ENCODE measurements around the gene RFXANK. TPM values are rescaled to one million over a fixed set of nuclear protein-coding genes. Genes with fewer than 3 reads are reported as not detected.
A peak's percentile ranks its signal among the peaks of the same experiment; 100 is the strongest.

RFXANK gene
- total and polyA plus RNA-seq, 9 of the 15 experiments (the other 6 are each of a cell fraction or from before 2014, with no cell fraction given), result 68.6 to 181 (median 150) TPM

- peaks cover 4% of the 10 kb centered on the region; the same call in 1 of the 2 replicates for H4K20me1 ChIP-seq (replicated peaks; ENCODE audit: control insufficient read depth, insufficient read depth, low read length)
- peak overlapping the region; percentile 26 to 94; a peak in 3 of 4 replicates for H3K9ac ChIP-seq (ENCODE audit: insufficient read depth in 1 of 2, low read depth in 2 of 2, low read length in 2 of 2)
- H3K27me3 ChIP-seq (ENCODE audit: control insufficient read depth in 2 of 2, insufficient read depth in 2 of 2, low read length in 2 of 2), result peaks cover 5 to 48% of the 10 kb centered on the region in 2 experiments; a peak in 3 of 5 replicates
- peak; percentile 96 to 97 (median 96) for DNase-seq (ENCODE audit: extremely low read depth in 1 of 4, low spot score in 3 of 4)
- intact Hi-C loops (cut with micrococcal nuclease) (loop anchor here (1.0 kb wide), 2 partner anchors 33 to 79 kb away; partner anchors contain the start of genes BORCS8 and RFXANK), in situ Hi-C loops (cut with MboI) (no loop called here)
- peak overlapping the region; percentile 90 for H2AFZ ChIP-seq (ENCODE audit: low read depth, low read length)
- H3K9me3 ChIP-seq (replicated peaks; ENCODE audit: control insufficient read depth, insufficient read depth, low read depth, low read length), result no peaks in the 10 kb centered on the region
- peaks cover 3 to 25% of the 10 kb centered on the region in 2 experiments; a peak in 4 of 5 replicates for H3K4me1 ChIP-seq (replicated peaks in 1 of 2; ENCODE audit: control insufficient read depth in 2 of 2, insufficient read depth in 2 of 2, low read length in 2 of 2)
- peak overlapping the region; percentile 53 for H3K4me2 ChIP-seq (ENCODE audit: insufficient read depth, low read length)
- no peaks in the 10 kb centered on the region for H3K36me3 ChIP-seq (ENCODE audit: control insufficient read depth, insufficient read depth, low read length)
- CTCF ChIA-PET (ENCODE audit: low intra/inter-chr PET ratio), result interaction anchor here (0.5 to 2.2 kb wide), 6 partner anchors 39 to 81 kb away, joined by 3 to 12 read pairs (median 4); no protein-coding TSS in a partner anchor
- BruUV-seq (replicated peaks), result no TSS peak
- peak; percentile 96 for ATAC-seq
- H3K4me3 ChIP-seq, result peak overlapping the region; percentile 37
- peak; percentile 96 for FAIRE-seq
- H3K79me2 ChIP-seq (ENCODE audit: control insufficient read depth, insufficient read depth, low read length), result no peaks in the 10 kb centered on the region
- POLR2A ChIA-PET, result interaction anchor here (0.6 to 1.3 kb wide), 8 partner anchors 10 to 484 kb away, joined by 3 to 6 read pairs (median 3); partner anchors contain the start of gene NR2C2AP
- no peaks in the 10 kb centered on the region for H3K9me1 ChIP-seq (ENCODE audit: control insufficient read depth, insufficient read depth, low read length)
- no peak overlapping the region for H3K27ac ChIP-seq (ENCODE audit: extremely low read depth, low read depth, low read length)
- under 1% methylated on average over 59 of the region's 59 CpGs for WGBS (ENCODE audit: insufficient coverage, low coverage, missing lambda C conversion rate)
- TF ChIP-seq ZNF224 (CRISPR knock-in tag; IDR thresholded peaks at IDR 0.05), result peak; percentile 87; the same call in 1 of the 2 replicates
- TF ChIP-seq ID3 (CRISPR knock-in tag; IDR thresholded peaks at IDR 0.05), result no peak
- TF ChIP-seq ID3 (tag; IDR thresholded peaks at IDR 0.05), result peak; percentile 89
- no peak for TF ChIP-seq ZNF324 (CRISPR knock-in tag; IDR thresholded peaks at IDR 0.05)
- TF ChIP-seq SREBF2 (CRISPR knock-in tag; IDR thresholded peaks at IDR 0.05), result no peak
- no peak for TF ChIP-seq FOXK1 (CRISPR knock-in tag; IDR thresholded peaks at IDR 0.05; ENCODE audit: borderline replicate concordance)
- TF ChIP-seq KLF16 (IDR thresholded peaks at IDR 0.05), result peak; percentile 24; the same call in 1 of the 2 replicates
- TF ChIP-seq ARID2 (IDR thresholded peaks at IDR 0.05), result no peak
- TF ChIP-seq CREM (IDR thresholded peaks at IDR 0.05; ENCODE audit: low read depth), result peak; percentile 78
- TF ChIP-seq MITF (IDR thresholded peaks at IDR 0.05), result 0 out of 2 replicates have a peak, but pooled peaks have one; percentile 10
- TF ChIP-seq ZNF436 (CRISPR knock-in tag; IDR thresholded peaks at IDR 0.05), result no peak
- TF ChIP-seq VEZF1 (CRISPR knock-in tag; IDR thresholded peaks at IDR 0.05), result peak; percentile 60
- no peak for TF ChIP-seq ZNF77 (CRISPR knock-in tag; IDR thresholded peaks at IDR 0.05)
- peak; percentile 66; the same call in 1 of the 2 replicates for TF ChIP-seq ZBTB9 (CRISPR knock-in tag; IDR thresholded peaks at IDR 0.05)
- TF ChIP-seq ZNF76 (CRISPR knock-in tag; IDR thresholded peaks at IDR 0.05; ENCODE audit: borderline replicate concordance), result 0 out of 2 replicates have a peak, but pooled peaks have one; percentile 77
- no peak for TF ChIP-seq ZNF143 (CRISPR knock-in tag; IDR thresholded peaks at IDR 0.05)
- no peak; the same call in 1 of the 2 replicates for TF ChIP-seq ZNF175 (CRISPR knock-in tag; IDR thresholded peaks at IDR 0.05; ENCODE audit: low read depth)
- TF ChIP-seq GATA2 (CRISPR knock-in tag; IDR thresholded peaks at IDR 0.05), result 0 out of 2 replicates have a peak, but pooled peaks have one; percentile 31
Measured at GRCh38 chr19:19224852-19225494, 32.9 kb downstream of the RFXANK start.

Data from K562 (cell line).